Endothelial cell of umbilical vein (primary cell): Measurements from ENCODE around the gene MFNG. TPM values are rescaled to one million over a fixed set of nuclear protein-coding genes. Genes with fewer than 3 reads are reported as not detected.

ENCODE experiments used
- BruUV-seq: library from RNA; stranded (reverse); fragments of 400-500 nt; replicated peaks from 2 replicates; lab custom pipeline; 2021; lab: Mats Ljungman, UMichigan
- CTCF ChIA-PET: fragments of 300-600, 350-600 bp; sonication (Branson Sonifier 250); formaldehyde crosslinking; loops from one replicate; lab custom pipeline; 2021; ENCODE audit warnings: antibody characterized with exemption, inconsistent platforms; lab: Charles Lee
- POLR2A ChIA-PET: fragments of 300-600, 350-600 bp; sonication (Branson Sonifier 250); formaldehyde crosslinking; loops from one replicate; lab custom pipeline; 2021; ENCODE audit warnings: antibody characterized with exemption, inconsistent platforms; lab: Charles Lee
- DNase-seq: peaks from one replicate; pipeline ENCODE4 v3.0.0-alpha.2; 2011; ENCODE audit warnings: low read depth, low spot score
- FAIRE-seq: peaks from 2 replicates; lab custom pipeline; 2011; peaks lifted over from hg19 to GRCh38; lab: Jason Lieb, UNC
- H2AFZ ChIP-seq: 2 replicates; pipeline ENCODE4 v1.6.0; 2012; ENCODE audit warnings: low read depth, low read length, control low read depth, inconsistent platforms
- H3K27ac ChIP-seq: 2 replicates; pipeline ENCODE4 v1.5.1; 2011; ENCODE audit warnings: low read depth, mild to moderate bottlenecking, control low read depth, low read length, moderate library complexity; ENCODE audit not compliant: insufficient read depth
- H3K27me3 ChIP-seq, 2 experiments: 2 replicates each; pipeline versions ENCODE4 v1.6.0 to v1.6.1; 2011; ENCODE audit warnings: low read length in 2 of 2, mixed read lengths in 1 of 2; ENCODE audit not compliant: control insufficient read depth in 2 of 2, insufficient read depth in 2 of 2
- H3K36me3 ChIP-seq, 2 experiments: 2 replicates in 1 of 2; 3 replicates in 1 of 2; pipeline ENCODE4 v1.5.1; 2011; ENCODE audit warnings: low read length in 2 of 2, mild to moderate bottlenecking in 1 of 2, moderate library complexity in 1 of 2; ENCODE audit not compliant: control insufficient read depth in 2 of 2, insufficient read depth in 2 of 2; ENCODE audit errors: extremely low read depth in 1 of 2
- H3K4me1 ChIP-seq: 3 replicates; pipeline ENCODE4 v1.5.1; 2011; ENCODE audit warnings: mild to moderate bottlenecking, low read length; ENCODE audit not compliant: control insufficient read depth, insufficient read depth; ENCODE audit errors: extremely low read depth
- H3K4me2 ChIP-seq: 2 replicates; pipeline ENCODE4 v1.6.1; 2011; ENCODE audit warnings: low read length, control low read depth, mixed read lengths; ENCODE audit not compliant: insufficient read depth
- H3K4me3 ChIP-seq, 3 experiments: fragments of 200-600 bp in 1 of 3; sonication (generic), shearing (Covaris generic) in 1 of 3; replicated peaks in 1 of 3; 2 replicates each; pipeline ENCODE4 v1.5.1; 2011 to 2016; ENCODE audit warnings: control low read depth in 3 of 3, low read length in 3 of 3, mild to moderate bottlenecking in 2 of 3, inconsistent platforms in 1 of 3, low read depth in 1 of 3, moderate library complexity in 1 of 3; ENCODE audit not compliant: insufficient read depth in 1 of 3
- H3K79me2 ChIP-seq: 2 replicates; pipeline ENCODE4 v1.6.0; 2012; ENCODE audit warnings: low read length, inconsistent platforms; ENCODE audit not compliant: control insufficient read depth, insufficient read depth
- H3K9ac ChIP-seq: replicated peaks from 2 replicates; pipeline ENCODE3; 2011; ENCODE audit warnings: low read length, control low read depth; ENCODE audit not compliant: insufficient read depth; ENCODE audit errors: extremely low read depth
- H3K9me1 ChIP-seq: replicated peaks from 3 replicates; pipeline ENCODE4 v1.6.0; 2011; ENCODE audit warnings: mild to moderate bottlenecking, low read length; ENCODE audit not compliant: control insufficient read depth, insufficient read depth; ENCODE audit errors: extremely low read depth
- H3K9me3 ChIP-seq: replicated peaks from 2 replicates; pipeline ENCODE4 v1.5.1; 2012; ENCODE audit warnings: low read length, inconsistent platforms; ENCODE audit not compliant: control insufficient read depth, insufficient read depth
- H4K20me1 ChIP-seq: replicated peaks from 2 replicates; pipeline ENCODE3; 2011; ENCODE audit warnings: mild to moderate bottlenecking, low read length; ENCODE audit not compliant: control insufficient read depth, insufficient read depth; ENCODE audit errors: extremely low read depth
- EZH2 ChIP-seq: IDR thresholded peaks from 2 replicates; pipeline ENCODE4 v1.6.1; 2012; ENCODE audit warnings: borderline replicate concordance, low read depth, mild to moderate bottlenecking, moderate library complexity, low read length, inconsistent platforms; ENCODE audit not compliant: severe bottlenecking
- FOS ChIP-seq: IDR thresholded peaks from 2 replicates; pipeline ENCODE4 v1.6.1; 2011; ENCODE audit warnings: mild to moderate bottlenecking, low read length, moderate library complexity, borderline replicate concordance; ENCODE audit not compliant: insufficient read depth
- GATA2 ChIP-seq: IDR thresholded peaks from 2 replicates; pipeline ENCODE4 v1.7.0; 2011; ENCODE audit warnings: low read depth, mild to moderate bottlenecking, moderate library complexity, mixed read lengths, low read length; ENCODE audit not compliant: insufficient read length, insufficient read depth
- JUN ChIP-seq: IDR thresholded peaks from 2 replicates; pipeline ENCODE4 v1.6.1; 2011; ENCODE audit warnings: borderline replicate concordance, low read depth; ENCODE audit not compliant: insufficient read length, insufficient read depth
- MYC ChIP-seq: IDR thresholded peaks from one replicate; pipeline ENCODE4 v1.6.1; 2011; ENCODE audit warnings: mild to moderate bottlenecking, low read depth, low read length
- POLR2AphosphoS5 ChIP-seq: IDR thresholded peaks from 2 replicates; pipeline ENCODE4 v1.6.1; 2012; ENCODE audit warnings: low read depth, mild to moderate bottlenecking, control low read depth, low read length, moderate library complexity; ENCODE audit not compliant: insufficient read depth
- dilution Hi-C: fragments of 300-500 bp; cut with MboI; formaldehyde crosslinking; loops from one replicate; pipeline ENCODE4 v1.15.0; 2019; ENCODE audit warnings: low sequenced_read_pairs; ENCODE audit not compliant: extremely low pct_ligation_motif_present
- intact Hi-C: fragments of 100-400 bp; cut with micrococcal nuclease; formaldehyde crosslinking; loops from one replicate; pipeline ENCODE4 v1.10.0; 2022
- polyA plus RNA-seq, 4 experiments: library from polyadenylated mRNA; depleted of rRNA in 3 of 4; stranded (reverse) in 3 of 4; unstranded in 1 of 4; fragments of >200 nt; gene quantifications; 2 replicates each; pipeline versions ENCODE4 v1.2.1 to v1.2.3, GENCODE V29; 2011 to 2012; ENCODE audit warnings: missing spikeins in 1 of 4
- total RNA-seq: library from RNA; stranded (reverse); gene quantifications from 2 replicates; pipeline ENCODE4 v1.2.3, GENCODE V29; 2021
- TF ChIP-seq, protein P1 (sequence below), 2 donors: IDR thresholded peaks; 1 replicate in 1 of 2; 2 replicates in 1 of 2; pipeline ENCODE4 v1.5.1; 2011; ENCODE audit warnings: low read length in 2 of 2, mild to moderate bottlenecking in 2 of 2, moderate library complexity in 2 of 2, control low read depth in 1 of 2, inconsistent platforms in 1 of 2, low read depth in 1 of 2; ENCODE audit not compliant: insufficient read depth in 1 of 2; ENCODE audit errors: extremely low read depth in 1 of 2
- TF ChIP-seq, protein P2 (sequence below): IDR thresholded peaks from 2 replicates; pipeline ENCODE4 v1.6.1; 2011; ENCODE audit not compliant: insufficient read depth, insufficient read length

Gene MFNG
- total and polyA plus RNA-seq, 2 donors (not counting 3 experiments of a cell fraction or from before 2014, with no cell fraction given) = 188 to 257 TPM

DNA sequence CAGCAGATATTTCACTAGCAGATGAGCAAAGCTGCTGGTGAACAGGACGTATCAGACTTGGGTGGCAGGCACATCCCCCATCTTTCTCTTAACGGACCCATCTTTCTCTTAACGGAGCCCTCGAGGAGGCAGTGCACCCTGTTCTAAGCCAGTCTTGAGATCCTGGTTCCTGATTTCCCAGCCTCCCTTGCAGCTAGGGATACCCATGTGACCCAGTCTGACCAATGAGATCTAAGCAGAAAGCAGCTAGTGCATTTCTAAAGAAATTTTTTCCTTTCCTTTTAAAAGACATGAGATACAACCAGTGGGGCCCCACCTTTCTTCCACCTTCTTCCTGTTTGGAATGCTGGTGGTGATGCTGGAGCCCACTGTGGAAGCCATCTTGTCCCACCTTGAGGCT lies 45.3 kb downstream of the MFNG start:
- H3K4me3 ChIP-seq = no peak overlapping the region
- H3K36me3 ChIP-seq = no peaks in the 10 kb centered on the region
- no peak overlapping the region for H3K4me2 ChIP-seq
- no peaks in the 10 kb centered on the region for H4K20me1 ChIP-seq
- no peak overlapping the region for H3K27ac ChIP-seq
- H3K4me1 ChIP-seq = peaks cover 3% of the 10 kb centered on the region
- CTCF ChIA-PET = interaction anchor here (0.7 to 1.4 kb wide), 3 partner anchors 11 to 109 kb away, joined by 3 to 4 read pairs (median 4); no protein-coding TSS in a partner anchor
- H3K79me2 ChIP-seq = no peaks in the 10 kb centered on the region
- H3K27me3 ChIP-seq = peaks cover 0 to 2% of the 10 kb centered on the region in 2 experiments
- H3K9me3 ChIP-seq = no peaks in the 10 kb centered on the region
- H3K9ac ChIP-seq = no peak overlapping the region
- FAIRE-seq = no peak
- no peak for DNase-seq
- no peak overlapping the region for H2AFZ ChIP-seq
- TF ChIP-seq, protein P1, sequence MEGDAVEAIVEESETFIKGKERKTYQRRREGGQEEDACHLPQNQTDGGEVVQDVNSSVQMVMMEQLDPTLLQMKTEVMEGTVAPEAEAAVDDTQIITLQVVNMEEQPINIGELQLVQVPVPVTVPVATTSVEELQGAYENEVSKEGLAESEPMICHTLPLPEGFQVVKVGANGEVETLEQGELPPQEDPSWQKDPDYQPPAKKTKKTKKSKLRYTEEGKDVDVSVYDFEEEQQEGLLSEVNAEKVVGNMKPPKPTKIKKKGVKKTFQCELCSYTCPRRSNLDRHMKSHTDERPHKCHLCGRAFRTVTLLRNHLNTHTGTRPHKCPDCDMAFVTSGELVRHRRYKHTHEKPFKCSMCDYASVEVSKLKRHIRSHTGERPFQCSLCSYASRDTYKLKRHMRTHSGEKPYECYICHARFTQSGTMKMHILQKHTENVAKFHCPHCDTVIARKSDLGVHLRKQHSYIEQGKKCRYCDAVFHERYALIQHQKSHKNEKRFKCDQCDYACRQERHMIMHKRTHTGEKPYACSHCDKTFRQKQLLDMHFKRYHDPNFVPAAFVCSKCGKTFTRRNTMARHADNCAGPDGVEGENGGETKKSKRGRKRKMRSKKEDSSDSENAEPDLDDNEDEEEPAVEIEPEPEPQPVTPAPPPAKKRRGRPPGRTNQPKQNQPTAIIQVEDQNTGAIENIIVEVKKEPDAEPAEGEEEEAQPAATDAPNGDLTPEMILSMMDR (IDR thresholded peaks at IDR 0.05; ENCODE audit: extremely low read depth in 1 of 2, insufficient read depth in 1 of 2, low read depth in 1 of 2, low read length in 2 of 2) = no peak
- TF ChIP-seq POLR2AphosphoS5 = no peak
- TF ChIP-seq GATA2 = no peak
- TF ChIP-seq JUN = no peak
- no peak for TF ChIP-seq MYC
- TF ChIP-seq, protein P2, sequence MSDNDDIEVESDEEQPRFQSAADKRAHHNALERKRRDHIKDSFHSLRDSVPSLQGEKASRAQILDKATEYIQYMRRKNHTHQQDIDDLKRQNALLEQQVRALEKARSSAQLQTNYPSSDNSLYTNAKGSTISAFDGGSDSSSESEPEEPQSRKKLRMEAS = no peak
- TF ChIP-seq FOS = no peak
- no peak for TF ChIP-seq EZH2
- dilution Hi-C loops (no loop called here), intact Hi-C loops (no loop called here)
- BruUV-seq = no TSS peak
- no peaks in the 10 kb centered on the region for H3K9me1 ChIP-seq
- POLR2A ChIA-PET = no interaction called here
